Thyroid gland (tissue), 4 donors: ENCODE data around the gene C1QTNF3. TPM values are rescaled to one million over a fixed set of nuclear protein-coding genes. Genes with fewer than 3 reads are reported as not detected.

Experiments used
- DNase-seq, 2 donors: peaks; one replicate each; pipeline ENCODE4 v3.0.0-alpha.2; 2019
- H3K27ac ChIP-seq, 3 donors: fragments of 200-600 bp; sonication (generic); 1 replicate in 2 of 3; 2 replicates in 1 of 3; pipeline ENCODE4 v1.5.1; 2016 to 2019; ENCODE audit warnings: mild to moderate bottlenecking in 1 of 3, moderate library complexity in 1 of 3
- H3K27me3 ChIP-seq: fragments of 200-600 bp; sonication (generic); one replicate; pipeline ENCODE4 v1.5.1; 2019
- H3K36me3 ChIP-seq, 2 donors: fragments of 200-600 bp; sonication (generic); one replicate each; pipeline ENCODE4 v1.5.1; 2016 to 2019
- H3K4me1 ChIP-seq, 2 donors: fragments of 200-600 bp; sonication (generic); one replicate each; pipeline ENCODE4 v1.5.1; 2017 to 2019
- H3K4me3 ChIP-seq, 3 donors: fragments of 200-600 bp; sonication (generic); replicated peaks in 1 of 3; 1 replicate in 2 of 3; 2 replicates in 1 of 3; pipeline ENCODE4 v1.5.1; 2016; ENCODE audit warnings: mild to moderate bottlenecking in 1 of 3
- H3K9me3 ChIP-seq: fragments of 200-600 bp; sonication (generic); one replicate; pipeline ENCODE4 v1.5.1; 2017
- CTCF ChIP-seq, 6 experiments: fragments of 200-600 bp in 3 of 6; fragments of 450-650 bp in 3 of 6; sonication (generic) in 3 of 6; IDR thresholded peaks; one replicate each; pipeline ENCODE4 v1.5.1; 2016 to 2019; ENCODE audit warnings: antibody characterized with exemption in 6 of 6, mild to moderate bottlenecking in 2 of 6, inconsistent platforms in 1 of 6, moderate library complexity in 1 of 6
- POLR2A ChIP-seq, 2 donors: fragments of 450-650 bp; IDR thresholded peaks; one replicate each; pipeline ENCODE4 v1.6.1; 2017; ENCODE audit warnings: antibody characterized with exemption in 2 of 2, mild to moderate bottlenecking in 2 of 2, moderate library complexity in 1 of 2
- WGBS, 2 donors: methylation state at CpG; one replicate each; pipeline ENCODE4 v1.1.5; 2017; 5-methylcytosine and 5-hydroxymethylcytosine counted together
- intact Hi-C: fragments of 100-400 bp; cut with DNase I; formaldehyde crosslinking; loops from one replicate; pipeline ENCODE4 v1.15.1; 2023
- total RNA-seq, 4 donors: library from RNA; depleted of rRNA; stranded (reverse); fragments of >200 nt; gene quantifications; one replicate each; pipeline ENCODE4 v1.2.3, GENCODE V29; 2016

The C1QTNF3 gene
- total RNA-seq, 4 donors from 2014 or later: 6.2 to 12.3 (median 8.8) TPM

- TF ChIP-seq CTCF (IDR thresholded peaks at IDR 0.05) (no peak), POLR2A (IDR thresholded peaks at IDR 0.05) (no peak)
- no peak for DNase-seq
- intact Hi-C loops: no loop called here
These were observed 39.1 kb downstream of the C1QTNF3 start for GRCh38 chr5:34003941-34004340.

DNA sequence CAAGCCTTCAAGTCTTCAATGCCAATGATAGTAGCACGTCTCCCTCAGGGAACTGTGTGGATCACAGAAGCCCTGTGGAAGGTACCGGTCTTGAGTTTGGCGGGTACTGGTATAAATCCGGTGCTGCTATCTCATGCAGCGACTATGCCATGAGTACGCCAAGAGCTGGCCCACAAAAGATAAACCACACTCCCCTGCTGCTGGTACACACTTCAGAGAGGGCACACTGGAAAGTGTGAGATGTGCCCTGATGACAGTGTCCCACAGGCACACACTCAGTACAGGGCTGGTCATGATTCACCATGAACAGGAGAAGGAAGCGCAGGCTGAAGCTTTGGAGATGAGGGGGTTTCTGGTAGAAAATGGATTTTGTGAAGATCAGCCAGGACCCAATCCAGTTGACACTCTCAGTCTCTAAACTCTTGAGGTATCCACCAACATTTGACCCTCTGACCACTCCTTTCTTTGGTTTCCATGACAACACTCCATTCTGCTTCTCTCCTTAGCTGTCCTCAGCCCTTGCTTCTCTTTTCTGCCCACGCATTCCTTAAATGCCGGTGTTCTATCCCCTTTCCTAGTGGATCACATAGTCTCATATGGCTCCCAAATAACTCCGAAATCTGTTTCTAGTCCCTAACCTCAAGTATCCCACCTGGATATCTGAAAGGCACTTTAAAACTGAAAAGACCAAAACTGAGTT, 40.2 kb downstream of the C1QTNF3 start:
- no peak for TF ChIP-seq CTCF (IDR thresholded peaks at IDR 0.05)
- TF ChIP-seq POLR2A (IDR thresholded peaks at IDR 0.05): no peak
- Histone ChIP-seq H3K4me3 (no peak overlapping the region), H3K27me3 (no peaks in the 10 kb centered on the region), H3K36me3 (no peaks in the 10 kb centered on the region), H3K4me1 (peaks cover 0 to 7% of the 10 kb centered on the region in 2 donors), H3K27ac (no peak overlapping the region), H3K9me3 (no peaks in the 10 kb centered on the region)
- no peak for DNase-seq
- intact Hi-C loops: no loop called here
- 97% methylated on average over 10 of the region's 10 CpGs for WGBS, 2 donors

More at GRCh38 chr5:34003941-34004340, 39.1 kb downstream of the C1QTNF3 start:
- WGBS, 2 donors: 89 to 90% methylated on average over 4 of the region's 4 CpGs
- H3K4me3 ChIP-seq: no peak overlapping the region
- H3K9me3 ChIP-seq: no peaks in the 10 kb centered on the region
- peaks cover 4 to 11% of the 10 kb centered on the region in 2 donors for H3K4me1 ChIP-seq
- no peaks in the 10 kb centered on the region for H3K36me3 ChIP-seq
- H3K27ac ChIP-seq: no peak overlapping the region
- no peaks in the 10 kb centered on the region for H3K27me3 ChIP-seq

DNA sequence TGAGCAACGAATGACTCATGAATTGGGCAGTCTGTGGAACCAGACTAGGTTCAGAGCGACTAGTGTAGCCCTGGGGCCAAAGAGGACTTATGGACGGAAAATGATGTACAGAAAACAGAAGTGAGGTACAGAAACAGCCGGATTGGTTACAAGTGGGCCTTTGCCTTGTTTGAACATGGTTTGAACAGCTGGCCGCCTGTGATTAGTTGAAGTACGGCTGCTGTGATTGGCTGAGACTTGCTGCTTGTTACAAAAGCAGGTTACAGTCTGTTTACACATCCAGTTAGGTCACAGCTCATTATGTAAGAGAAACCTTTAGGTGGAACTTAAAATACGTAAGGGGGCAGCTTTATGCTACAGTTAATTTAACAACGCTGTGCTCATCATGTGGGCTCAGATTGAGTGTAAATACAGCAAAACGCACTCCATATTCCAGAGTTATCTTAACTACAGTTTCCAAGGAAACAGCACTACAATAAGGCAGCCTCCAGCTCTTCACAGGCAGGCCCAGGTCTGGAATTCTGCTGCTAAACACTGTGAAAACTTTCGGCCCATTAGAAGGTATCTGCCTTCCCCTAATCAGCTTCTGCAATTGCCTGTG, 41.7 kb downstream of the C1QTNF3 start:
- H3K4me1 ChIP-seq: no peaks in the 10 kb centered on the region
- intact Hi-C loops: no loop called here
- DNase-seq: no peak
- H3K4me3 ChIP-seq: no peak overlapping the region
- no peaks in the 10 kb centered on the region for H3K36me3 ChIP-seq
- no peaks in the 10 kb centered on the region for H3K27me3 ChIP-seq
- no peak for TF ChIP-seq CTCF (IDR thresholded peaks at IDR 0.05)
- no peak for TF ChIP-seq POLR2A (IDR thresholded peaks at IDR 0.05)
- no peaks in the 10 kb centered on the region for H3K9me3 ChIP-seq
- H3K27ac ChIP-seq: no peak overlapping the region
- WGBS, 2 donors: 74 to 84% methylated on average over 10 of the region's 10 CpGs

DNA sequence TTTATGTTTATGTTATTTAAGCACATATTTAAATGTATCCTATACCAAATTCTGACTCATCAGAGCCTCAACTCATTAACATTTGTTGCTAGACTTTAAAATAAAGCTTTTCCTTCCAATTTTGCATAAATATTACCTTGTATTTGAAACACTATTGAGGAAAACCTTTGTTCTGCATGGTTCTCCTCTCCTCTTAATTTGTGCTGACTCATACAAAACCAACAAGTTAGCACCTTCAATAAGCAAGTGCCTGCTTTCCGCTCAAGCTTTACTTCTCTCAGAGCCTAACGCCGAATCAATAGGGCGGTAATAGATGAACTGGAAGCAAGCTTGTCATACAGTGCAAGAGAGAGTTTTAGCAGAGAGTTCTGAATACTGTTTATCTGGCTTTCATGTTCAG, 43.0 kb downstream of the C1QTNF3 start:
- WGBS, 2 donors: 91 to 92% methylated on average over 4 of the region's 4 CpGs
- H3K36me3 ChIP-seq: no peaks in the 10 kb centered on the region
- no peak for DNase-seq
- H3K4me1 ChIP-seq: no peaks in the 10 kb centered on the region
- H3K27ac ChIP-seq: no peak overlapping the region
- intact Hi-C loops: loop anchor here (10.0 kb wide), 1 partner anchor 465 kb away; no protein-coding TSS in a partner anchor
- H3K9me3 ChIP-seq: no peaks in the 10 kb centered on the region
- no peak overlapping the region for H3K4me3 ChIP-seq
- H3K27me3 ChIP-seq: no peaks in the 10 kb centered on the region
- TF ChIP-seq POLR2A (IDR thresholded peaks at IDR 0.05): no peak

DNA sequence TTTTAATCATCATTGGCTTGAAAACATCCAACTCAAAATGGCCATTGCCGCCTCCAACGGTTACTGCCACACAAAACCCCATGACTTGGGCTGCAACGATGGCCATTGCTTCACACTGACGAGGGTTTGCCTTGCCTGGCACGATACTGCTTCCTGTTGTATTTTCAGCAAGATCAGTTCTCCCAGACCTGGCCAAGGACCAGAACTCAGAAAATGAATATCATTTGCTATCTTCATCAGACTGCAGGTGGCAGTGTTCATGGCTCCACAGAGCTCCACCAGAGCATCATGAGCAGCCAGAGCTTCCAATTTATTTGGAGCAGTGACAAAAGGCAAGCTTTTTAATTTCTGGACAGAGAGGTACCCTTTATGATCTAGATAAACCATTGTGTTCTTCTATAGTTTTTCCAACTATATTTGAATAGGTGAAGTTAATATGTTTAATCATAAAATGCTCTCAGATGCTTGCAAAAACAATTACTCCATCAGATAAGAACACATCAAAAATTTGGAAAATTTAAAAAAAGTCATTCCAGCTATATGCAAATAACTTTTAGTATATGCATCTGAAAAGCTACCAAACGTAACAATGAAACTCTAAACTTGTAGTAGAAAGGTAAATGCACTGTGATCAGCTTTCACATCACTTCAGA, 45.6 kb downstream of the C1QTNF3 start:
- peak; percentile 73 to 81 for DNase-seq
- 41 to 44% methylated on average over 6 of the region's 6 CpGs for WGBS, 2 donors
- Histone ChIP-seq H3K9me3 (no peaks in the 10 kb centered on the region), H3K4me3 (no peak overlapping the region), H3K27ac (no peak overlapping the region), H3K4me1 (no peaks in the 10 kb centered on the region), H3K36me3 (no peaks in the 10 kb centered on the region), H3K27me3 (no peaks in the 10 kb centered on the region)
- intact Hi-C loops: loop anchor here (10.0 kb wide), 1 partner anchor 467 kb away; no protein-coding TSS in a partner anchor
- TF ChIP-seq CTCF (IDR thresholded peaks at IDR 0.05) (peak in 5 of 6 experiments; percentile 28 to 75 (median 66)), POLR2A (IDR thresholded peaks at IDR 0.05) (no peak)
